HepG2 (cell line): ENCODE data around the gene ZBTB20. TPM values are rescaled to one million over a fixed set of nuclear protein-coding genes. Genes with fewer than 3 reads are reported as not detected.
A peak's percentile ranks its signal among the peaks of the same experiment; 100 is the strongest.

ENCODE experiments used
- ARNTL ChIP-seq: sonication (generic); formaldehyde crosslinking; IDR thresholded peaks from 2 replicates; pipeline ENCODE4 v1.4.0; 2020; ENCODE audit warnings: mild to moderate bottlenecking, missing genetic modification reagents
- GABPB1 ChIP-seq: IDR thresholded peaks from 2 replicates; pipeline ENCODE4 v1.6.1; 2016; ENCODE audit warnings: mild to moderate bottlenecking, missing genetic modification reagents, moderate library complexity, missing compliant biosample characterization
- HNRNPLL ChIP-seq: fragments of 200-400 bp; formaldehyde crosslinking; IDR thresholded peaks from 2 replicates; pipeline ENCODE4 v1.6.1; 2017; ENCODE audit warnings: mild to moderate bottlenecking, low read depth, low read length; ENCODE audit not compliant: poor library complexity, severe bottlenecking
- KDM2A ChIP-seq: sonication (generic); formaldehyde crosslinking; IDR thresholded peaks from 2 replicates; pipeline ENCODE4 v1.4.0; 2020; ENCODE audit warnings: low read depth, missing genetic modification reagents, borderline replicate concordance
- MYC ChIP-seq: sonication (generic); formaldehyde crosslinking; IDR thresholded peaks from 2 replicates; pipeline ENCODE4 v1.9.0; 2021; ENCODE audit warnings: missing genetic modification reagents, borderline replicate concordance
- NFYC ChIP-seq: IDR thresholded peaks from 2 replicates; pipeline ENCODE4 v1.6.1; 2016; ENCODE audit warnings: missing genetic modification reagents, missing compliant biosample characterization
- SNAI1 ChIP-seq: sonication (generic); formaldehyde crosslinking; IDR thresholded peaks from 2 replicates; pipeline ENCODE4 v1.5.0; 2020; ENCODE audit warnings: mild to moderate bottlenecking, missing genetic modification reagents, borderline replicate concordance
- SPEN ChIP-seq: sonication (generic); formaldehyde crosslinking; IDR thresholded peaks from 2 replicates; pipeline ENCODE4 v1.5.1; 2020; ENCODE audit warnings: low read depth, mild to moderate bottlenecking, missing genetic modification reagents
- TGIF2 ChIP-seq: IDR thresholded peaks from 2 replicates; pipeline ENCODE4 v1.6.1; 2016; ENCODE audit warnings: control low read depth, missing compliant biosample characterization
- ZNF326 ChIP-seq: sonication (generic); formaldehyde crosslinking; IDR thresholded peaks from 2 replicates; pipeline ENCODE4 v1.4.0; 2020; ENCODE audit warnings: missing genetic modification reagents, borderline replicate concordance
- ZNF615 ChIP-seq: sonication (generic); formaldehyde crosslinking; IDR thresholded peaks from 2 replicates; pipeline ENCODE4 v1.5.0; 2020; ENCODE audit warnings: mild to moderate bottlenecking, missing genetic modification reagents, borderline replicate concordance
- ZNF660 ChIP-seq: sonication (generic); formaldehyde crosslinking; IDR thresholded peaks from 2 replicates; pipeline ENCODE4 v1.5.1; 2020; ENCODE audit warnings: mild to moderate bottlenecking, low read depth, missing genetic modification reagents, borderline replicate concordance
- ZNF670 ChIP-seq: sonication (generic); formaldehyde crosslinking; IDR thresholded peaks from 2 replicates; pipeline ENCODE4 v1.8.0; 2022; ENCODE audit warnings: mild to moderate bottlenecking, missing genetic modification reagents, borderline replicate concordance
- ZNF737 ChIP-seq: sonication (generic); formaldehyde crosslinking; IDR thresholded peaks from 2 replicates; pipeline ENCODE4 v1.5.0; 2020; ENCODE audit warnings: missing genetic modification reagents, mild to moderate bottlenecking, borderline replicate concordance
- ZNF839 ChIP-seq: sonication (generic); formaldehyde crosslinking; IDR thresholded peaks from 2 replicates; pipeline ENCODE4 v1.4.0; 2020; ENCODE audit warnings: missing genetic modification reagents, mild to moderate bottlenecking, borderline replicate concordance
- ZSCAN25 ChIP-seq: sonication (generic); formaldehyde crosslinking; IDR thresholded peaks from 2 replicates; pipeline ENCODE4 v1.8.0; 2022; ENCODE audit warnings: mild to moderate bottlenecking, missing genetic modification reagents
- ZSCAN29 ChIP-seq: sonication (generic); formaldehyde crosslinking; conservative IDR thresholded peaks from 2 replicates; pipeline ENCODE4 v1.4.0; 2020; ENCODE audit warnings: mild to moderate bottlenecking, missing genetic modification reagents
- polyA plus RNA-seq, 8 experiments: library from polyadenylated mRNA; depleted of rRNA in 3 of 8; stranded (reverse) in 7 of 8; unstranded in 1 of 8; fragments of >200 nt; fragmentation: Illumina TruSeq in 4 of 8; extraction: Trizol in 4 of 8; gene quantifications; 2 replicates each; pipeline versions ENCODE4 v1.2.1 to v1.2.3, GENCODE V29; 2011 to 2016; ENCODE audit warnings: low read depth in 4 of 8, missing spikeins in 1 of 8, mixed read lengths in 1 of 8; ENCODE audit not compliant: insufficient read depth in 1 of 8
- total RNA-seq, 5 experiments: library from RNA; depleted of rRNA; stranded (reverse); fragments of >200 nt; fragmentation: Illumina TruSeq; extraction: Trizol; gene quantifications; 2 replicates each; pipeline ENCODE4 v1.2.3, GENCODE V29; 2016; ENCODE audit warnings: low read depth in 1 of 5
- TF ChIP-seq, protein P1 (sequence below): IDR thresholded peaks from 2 replicates; pipeline ENCODE4 v1.4.0; 2020; ENCODE audit warnings: mild to moderate bottlenecking, missing genetic modification reagents
- TF ChIP-seq, protein P2 (sequence below): sonication (generic); formaldehyde crosslinking; IDR thresholded peaks from 2 replicates; pipeline ENCODE4 v1.4.0; 2020; ENCODE audit warnings: mild to moderate bottlenecking, low read depth, missing genetic modification reagents
- TF ChIP-seq, protein P3 (sequence below), 2 experiments: sonication (generic) in 1 of 2; formaldehyde crosslinking in 1 of 2; IDR thresholded peaks; 2 replicates each; pipeline versions ENCODE4 v1.5.1 to v1.6.1; 2011 to 2020; ENCODE audit warnings: borderline replicate concordance in 1 of 2, low read depth in 1 of 2, low read length in 1 of 2, mild to moderate bottlenecking in 1 of 2, missing genetic modification reagents in 1 of 2, moderate library complexity in 1 of 2

ZBTB20 gene
- total and polyA plus RNA-seq, 2 of the 13 experiments (the other 11 are each of a cell fraction or from before 2014, with no cell fraction given): 1.9 to 8.8 TPM

DNA sequence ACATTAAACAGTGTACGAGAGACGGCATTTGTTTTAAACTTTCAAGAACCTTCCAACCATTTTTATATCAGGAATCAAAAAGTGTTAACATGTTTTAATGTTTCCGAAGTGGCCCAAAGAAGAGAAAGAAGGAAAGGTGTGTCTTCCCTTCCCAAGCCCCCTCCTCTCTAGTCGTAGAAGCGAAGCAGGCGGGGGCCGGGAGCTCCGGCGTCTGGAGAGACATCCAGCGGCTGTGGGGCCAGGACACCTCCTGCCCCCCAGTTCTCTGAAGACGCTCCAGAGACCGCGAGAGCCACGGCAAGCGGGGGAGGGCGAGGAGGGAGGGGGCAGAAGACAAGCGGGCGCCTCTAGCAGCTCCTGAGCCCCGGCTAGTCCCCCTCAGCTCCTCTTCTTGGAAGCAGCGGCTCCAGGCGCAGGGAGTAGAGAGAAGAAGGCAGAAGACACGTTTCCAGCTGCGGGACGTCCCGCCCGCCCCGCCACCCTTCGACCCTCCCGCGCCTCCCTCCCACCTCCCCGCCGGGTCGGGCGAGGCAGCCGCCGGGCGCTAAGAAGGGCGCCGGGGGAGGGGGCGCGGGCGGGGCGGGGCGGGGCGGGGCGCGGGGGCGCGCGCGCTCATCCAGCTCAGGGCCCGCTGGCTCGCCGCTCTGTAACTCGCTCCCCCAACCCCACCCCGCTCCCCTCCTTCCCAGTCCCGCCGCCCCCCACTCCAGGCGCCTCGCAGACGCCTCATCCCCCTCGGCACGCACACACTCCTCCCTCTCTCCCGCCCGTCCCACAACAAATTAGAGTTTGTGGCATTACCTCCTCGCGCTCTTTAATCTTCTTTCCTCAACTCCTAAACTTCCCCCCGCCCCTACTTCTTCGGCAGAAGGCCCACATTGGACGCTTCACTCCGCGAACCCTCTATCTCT, at the start of gene ZBTB20 (continued):
- TF ChIP-seq, protein P1, sequence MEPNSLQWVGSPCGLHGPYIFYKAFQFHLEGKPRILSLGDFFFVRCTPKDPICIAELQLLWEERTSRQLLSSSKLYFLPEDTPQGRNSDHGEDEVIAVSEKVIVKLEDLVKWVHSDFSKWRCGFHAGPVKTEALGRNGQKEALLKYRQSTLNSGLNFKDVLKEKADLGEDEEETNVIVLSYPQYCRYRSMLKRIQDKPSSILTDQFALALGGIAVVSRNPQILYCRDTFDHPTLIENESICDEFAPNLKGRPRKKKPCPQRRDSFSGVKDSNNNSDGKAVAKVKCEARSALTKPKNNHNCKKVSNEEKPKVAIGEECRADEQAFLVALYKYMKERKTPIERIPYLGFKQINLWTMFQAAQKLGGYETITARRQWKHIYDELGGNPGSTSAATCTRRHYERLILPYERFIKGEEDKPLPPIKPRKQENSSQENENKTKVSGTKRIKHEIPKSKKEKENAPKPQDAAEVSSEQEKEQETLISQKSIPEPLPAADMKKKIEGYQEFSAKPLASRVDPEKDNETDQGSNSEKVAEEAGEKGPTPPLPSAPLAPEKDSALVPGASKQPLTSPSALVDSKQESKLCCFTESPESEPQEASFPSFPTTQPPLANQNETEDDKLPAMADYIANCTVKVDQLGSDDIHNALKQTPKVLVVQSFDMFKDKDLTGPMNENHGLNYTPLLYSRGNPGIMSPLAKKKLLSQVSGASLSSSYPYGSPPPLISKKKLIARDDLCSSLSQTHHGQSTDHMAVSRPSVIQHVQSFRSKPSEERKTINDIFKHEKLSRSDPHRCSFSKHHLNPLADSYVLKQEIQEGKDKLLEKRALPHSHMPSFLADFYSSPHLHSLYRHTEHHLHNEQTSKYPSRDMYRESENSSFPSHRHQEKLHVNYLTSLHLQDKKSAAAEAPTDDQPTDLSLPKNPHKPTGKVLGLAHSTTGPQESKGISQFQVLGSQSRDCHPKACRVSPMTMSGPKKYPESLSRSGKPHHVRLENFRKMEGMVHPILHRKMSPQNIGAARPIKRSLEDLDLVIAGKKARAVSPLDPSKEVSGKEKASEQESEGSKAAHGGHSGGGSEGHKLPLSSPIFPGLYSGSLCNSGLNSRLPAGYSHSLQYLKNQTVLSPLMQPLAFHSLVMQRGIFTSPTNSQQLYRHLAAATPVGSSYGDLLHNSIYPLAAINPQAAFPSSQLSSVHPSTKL (CRISPR knock-in tag): no peak
- no peak for TF ChIP-seq ZSCAN29 (CRISPR knock-in tag)
- no peak for TF ChIP-seq ARNTL (CRISPR knock-in tag)
- TF ChIP-seq ZNF737 (CRISPR knock-in tag): no peak
- peak; percentile 47; the same call in 1 of the 2 replicates for TF ChIP-seq SPEN (CRISPR knock-in tag)
- 0 out of 2 replicates have a peak, but pooled peaks have one; percentile 15 for TF ChIP-seq KDM2A (CRISPR knock-in tag)
- TF ChIP-seq ZNF660 (CRISPR knock-in tag): no peak
- no peak for TF ChIP-seq TGIF2
- TF ChIP-seq NFYC: no peak
- peak; percentile 34; the same call in 1 of the 2 replicates for TF ChIP-seq GABPB1 (CRISPR knock-in tag)
- no peak for TF ChIP-seq ZNF839 (CRISPR knock-in tag)
- TF ChIP-seq, protein P2, sequence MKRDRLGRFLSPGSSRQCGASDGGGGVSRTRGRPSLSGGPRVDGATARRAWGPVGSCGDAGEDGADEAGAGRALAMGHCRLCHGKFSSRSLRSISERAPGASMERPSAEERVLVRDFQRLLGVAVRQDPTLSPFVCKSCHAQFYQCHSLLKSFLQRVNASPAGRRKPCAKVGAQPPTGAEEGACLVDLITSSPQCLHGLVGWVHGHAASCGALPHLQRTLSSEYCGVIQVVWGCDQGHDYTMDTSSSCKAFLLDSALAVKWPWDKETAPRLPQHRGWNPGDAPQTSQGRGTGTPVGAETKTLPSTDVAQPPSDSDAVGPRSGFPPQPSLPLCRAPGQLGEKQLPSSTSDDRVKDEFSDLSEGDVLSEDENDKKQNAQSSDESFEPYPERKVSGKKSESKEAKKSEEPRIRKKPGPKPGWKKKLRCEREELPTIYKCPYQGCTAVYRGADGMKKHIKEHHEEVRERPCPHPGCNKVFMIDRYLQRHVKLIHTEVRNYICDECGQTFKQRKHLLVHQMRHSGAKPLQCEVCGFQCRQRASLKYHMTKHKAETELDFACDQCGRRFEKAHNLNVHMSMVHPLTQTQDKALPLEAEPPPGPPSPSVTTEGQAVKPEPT (CRISPR knock-in tag): no peak
- TF ChIP-seq MYC (CRISPR knock-in tag): peak; percentile 44; the same call in 1 of the 2 replicates
- TF ChIP-seq SNAI1 (CRISPR knock-in tag): no peak
- TF ChIP-seq HNRNPLL: peak; percentile 19
- TF ChIP-seq ZSCAN25 (CRISPR knock-in tag): no peak
- no peak for TF ChIP-seq ZNF326
- TF ChIP-seq, protein P3, sequence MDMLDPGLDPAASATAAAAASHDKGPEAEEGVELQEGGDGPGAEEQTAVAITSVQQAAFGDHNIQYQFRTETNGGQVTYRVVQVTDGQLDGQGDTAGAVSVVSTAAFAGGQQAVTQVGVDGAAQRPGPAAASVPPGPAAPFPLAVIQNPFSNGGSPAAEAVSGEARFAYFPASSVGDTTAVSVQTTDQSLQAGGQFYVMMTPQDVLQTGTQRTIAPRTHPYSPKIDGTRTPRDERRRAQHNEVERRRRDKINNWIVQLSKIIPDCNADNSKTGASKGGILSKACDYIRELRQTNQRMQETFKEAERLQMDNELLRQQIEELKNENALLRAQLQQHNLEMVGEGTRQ (IDR thresholded peaks at IDR 0.05; ENCODE audit: low read depth, low read length): no peak
- TF ChIP-seq, protein P3 (CRISPR knock-in tag; IDR thresholded peaks at IDR 0.05; ENCODE audit: borderline replicate concordance): no peak
- TF ChIP-seq ZNF670 (CRISPR knock-in tag): 0 out of 2 replicates have a peak, but pooled peaks have one; percentile 39
- no peak for TF ChIP-seq ZNF615 (CRISPR knock-in tag)
